GM18498 (cell line): ENCODE results near the gene PLA2G4D.
A peak's percentile ranks its signal among the peaks of the same experiment; 100 is the strongest.

ENCODE experiments used
- ATAC-seq: cut with Tn5 transposase; IDR thresholded peaks from one replicate; pipeline ENCODE4 v1.9.1; 2021; ENCODE audit warnings: mild to moderate bottlenecking, moderate library complexity; ENCODE audit not compliant: unreplicated experiment

Gene PLA2G4D

DNA sequence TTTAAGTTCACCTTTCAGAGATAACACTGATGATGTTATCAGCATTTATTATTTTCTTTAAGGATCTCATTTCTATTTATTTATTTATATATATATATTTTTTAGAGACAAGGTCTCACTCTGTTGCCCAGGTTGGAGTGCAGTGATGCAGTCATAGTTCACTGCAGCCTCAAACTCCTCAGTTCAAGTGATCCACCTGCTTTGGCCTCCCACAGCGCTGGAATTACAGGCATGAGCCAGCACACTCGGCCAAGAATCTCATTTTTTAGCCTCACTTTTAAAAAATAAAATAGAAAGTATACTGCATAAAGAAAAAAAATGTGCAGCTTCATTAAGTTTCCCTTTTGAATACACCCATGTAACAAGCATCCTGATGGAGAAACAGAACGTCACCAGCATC lies 35.6 kb downstream of the PLA2G4D start:
- ATAC-seq: no peak

DNA sequence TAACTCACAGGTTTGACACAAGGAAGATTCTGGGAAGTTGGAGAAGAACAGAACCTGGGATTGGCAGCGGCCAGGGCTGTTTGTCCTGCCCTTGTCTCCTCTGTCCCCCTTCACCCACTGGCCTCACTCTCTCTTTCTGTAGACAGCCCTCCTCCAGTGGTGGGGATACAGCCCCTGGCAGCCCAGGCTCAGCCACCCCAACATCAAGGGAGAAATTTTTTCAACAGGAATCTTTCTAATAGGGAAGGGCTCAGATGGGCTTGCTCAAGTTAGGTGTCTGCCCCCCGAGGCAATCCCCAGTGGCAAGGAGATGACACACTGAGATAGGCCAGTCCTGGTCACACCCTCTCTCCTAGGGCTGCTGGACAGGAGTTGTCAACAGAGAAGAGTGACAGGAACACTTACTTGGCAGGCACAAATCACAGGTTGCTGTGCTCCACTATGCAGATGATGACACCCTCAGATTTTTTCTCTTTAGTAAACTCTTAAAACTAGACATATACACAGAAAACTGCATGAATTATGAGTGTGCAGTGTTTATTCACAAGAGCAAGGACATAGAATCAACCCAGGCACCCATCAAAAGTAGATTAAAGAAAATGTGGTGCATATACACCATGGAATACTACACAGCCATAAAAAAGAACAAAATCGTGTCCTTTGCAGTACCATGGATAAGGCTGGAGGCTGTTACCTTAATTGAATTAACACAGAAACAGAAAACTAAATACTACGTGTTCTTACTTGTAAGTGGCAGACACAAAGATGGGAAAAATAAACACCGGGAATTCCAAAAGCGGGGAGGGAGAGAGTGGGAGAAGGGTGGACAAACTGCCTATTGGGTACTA lies 36.3 kb downstream of the PLA2G4D start:
- ATAC-seq: no peak

DNA sequence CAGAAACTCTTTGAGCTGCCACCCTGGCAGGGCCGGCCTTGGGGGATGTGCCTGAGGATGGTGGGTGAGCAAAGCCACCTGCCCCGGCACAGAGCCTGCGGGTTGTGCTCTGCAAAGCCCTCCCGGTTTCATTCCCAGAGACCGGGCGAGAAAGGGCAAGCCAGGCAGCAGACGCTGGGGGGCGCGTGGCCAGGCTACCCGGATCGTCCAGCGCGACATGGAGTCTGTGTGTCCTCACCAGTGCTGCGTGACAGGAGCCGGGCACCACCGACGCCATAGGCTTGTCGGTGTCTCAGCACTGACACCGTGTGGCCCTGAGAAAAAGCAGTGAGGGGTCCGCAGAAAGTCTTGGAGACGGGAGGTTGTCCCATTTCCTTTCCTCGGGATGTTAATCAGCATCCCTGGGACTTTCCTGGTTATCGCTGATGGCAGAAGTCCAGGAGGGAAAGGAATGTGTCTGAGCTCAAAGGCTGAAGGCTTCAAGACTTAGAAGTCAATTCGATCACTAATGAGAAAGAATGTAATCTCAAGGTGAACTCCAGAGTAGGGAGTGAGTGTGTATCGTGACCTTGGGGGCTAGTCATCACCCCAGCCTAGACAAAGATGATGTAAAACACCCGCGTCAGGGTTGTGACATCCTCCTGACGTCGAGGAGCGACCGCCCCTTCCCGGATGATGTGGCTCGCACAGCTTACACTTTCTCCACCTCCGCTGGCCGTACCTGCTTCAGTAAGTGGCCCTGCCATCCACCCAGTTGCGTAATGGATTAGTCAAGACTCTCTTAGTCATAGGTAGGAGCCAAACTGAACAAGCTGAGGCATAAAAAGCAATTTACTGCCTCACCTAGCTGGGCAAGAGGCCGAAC lies 37.2 kb downstream of the PLA2G4D start:
- ATAC-seq: no peak

DNA sequence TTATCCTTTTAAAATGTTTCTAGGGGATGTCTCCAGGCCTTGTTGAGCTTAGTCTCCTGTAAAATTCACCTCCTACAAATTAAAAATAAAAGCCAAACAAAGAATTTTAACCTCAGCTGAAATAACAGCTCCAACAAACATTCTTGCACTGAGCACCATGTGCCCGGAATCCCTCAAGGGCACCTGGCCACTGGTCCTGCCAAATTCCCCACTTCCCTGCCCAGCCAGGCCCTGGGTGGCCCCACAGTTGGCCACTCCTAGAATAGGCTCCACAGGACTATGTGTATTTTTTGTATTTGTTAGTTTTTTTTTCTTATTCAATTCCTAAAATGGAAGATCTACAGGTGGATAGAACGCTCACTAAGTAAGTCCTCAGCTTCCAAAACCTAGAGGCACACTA lies 40.4 kb downstream of the PLA2G4D start:
- ATAC-seq: no peak

DNA sequence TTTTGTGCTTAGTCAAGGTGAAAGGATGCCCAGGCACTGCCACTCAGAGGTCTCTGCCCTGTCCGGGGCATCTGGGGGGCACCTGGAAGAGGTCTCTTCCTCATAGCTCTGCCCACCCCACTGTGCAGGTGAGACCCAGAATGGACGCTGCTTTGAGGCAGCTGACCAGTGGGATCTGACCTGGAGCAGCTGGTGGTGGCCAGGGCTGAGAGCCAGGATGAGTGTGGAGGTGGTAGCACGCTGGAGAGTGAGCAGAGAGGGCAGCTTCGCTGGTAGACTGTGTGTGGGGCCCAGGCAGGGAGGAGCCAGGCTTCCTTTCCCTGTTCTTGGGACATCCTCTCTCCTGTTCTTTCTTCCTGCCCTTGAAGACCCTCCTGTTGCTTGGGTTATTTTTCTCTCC lies 41.4 kb downstream of the PLA2G4D start:
- ATAC-seq: no peak

DNA sequence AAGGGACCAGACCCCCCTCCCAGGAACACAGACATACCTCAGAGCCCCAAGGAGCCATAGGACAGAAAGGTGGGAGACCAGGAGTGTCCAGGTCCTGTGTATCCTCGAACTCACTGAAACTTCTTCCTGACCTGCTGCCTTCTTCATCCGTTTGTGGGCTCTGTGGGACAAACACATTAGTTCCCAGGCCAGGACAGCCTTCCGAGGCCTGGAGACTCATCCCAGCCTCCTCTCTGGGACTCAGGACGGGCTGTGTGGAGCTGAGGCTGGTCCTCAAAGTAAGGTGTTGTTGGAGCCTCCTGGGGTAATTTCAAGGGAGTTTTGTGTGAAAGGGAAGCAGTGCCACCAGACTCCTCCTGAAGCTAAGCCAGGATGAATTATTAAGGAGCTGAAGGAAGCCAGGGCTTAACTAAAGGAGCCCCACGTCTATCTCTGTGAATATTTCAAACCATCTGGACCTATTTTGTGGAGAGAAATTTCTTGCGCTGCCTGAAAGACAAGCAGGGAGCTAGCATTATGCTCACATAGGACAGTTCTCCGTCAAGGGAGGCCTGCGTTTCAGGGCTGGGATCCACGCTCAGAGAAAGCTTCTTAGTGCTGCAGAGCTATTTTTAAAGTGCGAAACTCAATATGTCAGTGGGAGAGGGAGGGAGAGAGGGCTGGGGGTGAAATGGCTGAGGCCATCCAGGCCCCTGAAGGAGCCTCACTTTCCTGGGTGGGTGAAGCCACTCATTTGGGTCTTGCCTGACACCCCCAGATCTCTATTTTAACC lies 43.7 kb downstream of the PLA2G4D start:
- no peak for ATAC-seq

DNA sequence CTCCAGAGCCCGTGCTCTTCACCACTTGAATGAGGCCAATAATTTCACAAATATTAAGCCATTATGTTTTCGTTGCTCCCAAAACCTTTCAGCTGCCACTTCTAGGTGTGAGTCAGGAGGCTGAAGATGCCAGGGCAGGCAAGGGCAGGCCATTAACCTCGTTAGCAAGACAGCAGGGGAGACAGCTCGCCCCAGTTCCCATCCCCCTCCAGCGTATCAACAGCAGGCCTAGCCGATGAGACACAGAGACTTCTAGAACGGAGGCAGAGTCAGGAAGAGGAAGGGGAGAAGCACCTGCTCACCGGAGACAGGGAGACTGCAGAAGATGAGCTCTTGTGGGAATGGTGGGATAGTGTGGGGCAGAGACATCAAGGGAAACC lies 45.6 kb downstream of the PLA2G4D start:
- no peak for ATAC-seq

DNA sequence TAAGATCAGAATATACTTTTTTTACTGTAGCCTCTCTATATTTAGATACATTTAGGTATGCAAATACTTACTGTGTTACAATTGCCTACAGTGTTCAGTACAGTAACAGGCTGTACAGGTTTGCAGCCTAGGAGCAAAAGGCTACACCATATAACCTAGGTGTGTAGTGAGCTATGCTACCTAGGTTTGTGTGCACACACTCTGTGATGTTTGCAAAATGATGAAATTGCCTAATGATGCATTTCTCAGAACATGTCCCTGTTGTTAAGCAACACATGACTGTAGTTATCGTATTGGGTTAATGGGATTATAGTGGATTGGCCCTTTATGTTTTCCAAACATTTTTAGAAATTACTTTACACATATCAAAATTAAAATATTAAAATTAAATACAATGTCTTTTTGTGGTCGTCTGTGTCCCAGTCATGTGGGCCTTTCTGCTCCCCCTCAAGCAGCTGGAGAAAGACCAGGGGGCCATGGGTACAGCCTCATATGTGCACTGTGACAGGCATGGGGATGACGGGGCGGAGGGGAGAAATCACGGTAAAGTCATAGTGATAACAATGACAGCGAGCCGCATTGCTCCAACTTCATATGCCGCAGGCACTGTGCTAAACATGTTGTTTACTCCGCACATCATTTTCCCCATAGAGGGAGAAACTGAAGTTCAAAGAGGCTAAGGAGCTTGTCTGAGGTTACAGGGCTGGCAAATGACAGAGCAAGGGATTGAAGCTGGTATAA lies 46.1 kb downstream of the PLA2G4D start:
- no peak for ATAC-seq

DNA sequence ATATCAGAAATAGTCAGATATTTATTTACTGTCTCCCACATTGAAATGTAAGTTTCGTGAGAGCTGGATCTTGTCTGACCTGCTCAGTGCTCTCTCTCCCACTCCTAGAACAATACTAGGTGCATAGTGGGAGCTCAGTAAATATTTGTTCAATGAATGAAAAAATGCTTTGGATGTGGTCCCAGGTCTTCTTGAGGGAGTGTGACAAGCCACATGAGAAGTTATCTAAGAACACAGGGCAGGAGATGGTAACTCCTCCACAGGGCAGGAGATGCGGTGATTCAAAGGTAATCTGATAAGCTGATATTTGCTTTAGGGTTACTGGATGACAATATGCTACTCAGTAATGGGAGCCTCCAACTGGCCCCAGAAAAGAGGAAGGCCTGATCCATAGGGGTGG lies 47.8 kb downstream of the PLA2G4D start:
- no peak for ATAC-seq

DNA sequence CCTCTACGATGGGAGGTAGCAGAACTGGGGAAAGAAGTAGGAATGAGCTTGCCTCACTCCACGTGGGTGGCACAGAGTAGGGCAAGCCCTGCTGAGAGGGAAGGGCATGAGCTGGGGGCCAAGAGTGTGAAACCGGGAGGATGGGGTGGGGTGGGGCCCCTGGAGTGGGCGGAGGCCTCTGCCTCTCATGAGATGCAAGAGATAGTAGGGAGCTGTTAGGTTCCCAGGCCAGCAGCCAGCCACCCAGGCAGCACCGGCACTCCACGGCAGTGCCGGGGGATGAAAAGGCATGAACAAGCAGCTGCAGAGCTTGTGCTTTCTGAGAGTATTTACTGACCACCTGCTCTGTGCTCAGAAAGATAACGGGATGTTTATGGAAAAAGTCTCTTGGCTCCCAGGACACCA lies 49.1 kb downstream of the PLA2G4D start:
- no peak for ATAC-seq

DNA sequence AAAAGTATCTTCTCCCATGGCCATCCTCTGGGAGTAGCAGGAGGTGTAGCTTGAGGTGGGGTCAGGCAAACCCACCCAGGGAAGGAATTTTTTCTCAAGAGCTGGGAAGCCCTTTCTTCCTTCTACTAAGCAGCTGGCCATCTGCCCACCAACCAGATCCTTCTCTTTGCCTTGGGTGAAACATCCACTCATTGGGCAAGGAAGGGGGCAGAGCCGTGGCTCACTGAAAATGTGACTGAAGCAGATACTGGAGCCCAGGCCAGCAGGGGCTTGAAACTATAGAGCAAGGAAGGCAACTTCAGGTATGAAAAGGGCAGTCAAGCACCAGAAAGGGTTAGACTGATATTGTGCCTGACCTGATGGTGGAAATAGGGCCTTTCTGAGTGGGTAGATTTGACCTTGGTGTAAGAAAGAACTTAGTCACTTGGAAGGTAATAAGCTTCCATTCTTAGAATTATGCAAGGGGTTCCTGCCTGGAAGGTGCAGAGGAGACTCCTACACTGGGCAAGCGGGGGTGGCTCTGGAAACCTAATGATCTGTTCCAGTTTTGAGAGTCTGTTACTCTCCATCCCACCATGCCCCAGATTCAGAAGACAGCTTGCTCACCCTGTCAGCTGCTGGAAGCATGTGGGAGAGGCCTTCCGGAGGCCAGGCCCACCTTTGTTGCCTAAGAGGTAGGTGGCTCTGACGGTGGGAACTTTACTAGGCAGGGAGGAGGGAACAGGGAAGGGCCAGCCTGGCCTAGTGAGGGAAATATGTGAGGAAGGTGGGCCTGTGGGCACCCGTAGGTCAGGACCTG lies 51.6 kb downstream of the PLA2G4D start:
- ATAC-seq: no peak

DNA sequence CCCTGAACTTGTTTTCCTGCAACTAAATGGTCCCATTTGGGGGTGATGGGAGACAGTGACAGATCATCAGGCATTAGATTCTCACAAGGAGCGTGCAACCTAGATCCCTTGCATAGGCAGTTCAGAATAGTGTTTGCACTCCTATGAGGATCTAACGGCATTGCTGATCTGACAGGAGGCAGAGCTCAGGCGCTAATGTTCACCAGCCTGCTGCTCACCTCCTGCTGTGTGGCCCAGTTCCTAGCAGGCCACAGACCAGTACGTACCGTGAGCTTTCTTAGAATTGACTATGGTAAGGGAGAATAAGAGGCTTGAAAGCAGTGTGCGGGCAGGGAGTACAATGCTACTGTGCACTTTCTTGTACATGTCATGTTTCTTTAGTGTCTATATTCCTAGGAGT lies 56.0 kb downstream of the PLA2G4D start:
- ATAC-seq: no peak

DNA sequence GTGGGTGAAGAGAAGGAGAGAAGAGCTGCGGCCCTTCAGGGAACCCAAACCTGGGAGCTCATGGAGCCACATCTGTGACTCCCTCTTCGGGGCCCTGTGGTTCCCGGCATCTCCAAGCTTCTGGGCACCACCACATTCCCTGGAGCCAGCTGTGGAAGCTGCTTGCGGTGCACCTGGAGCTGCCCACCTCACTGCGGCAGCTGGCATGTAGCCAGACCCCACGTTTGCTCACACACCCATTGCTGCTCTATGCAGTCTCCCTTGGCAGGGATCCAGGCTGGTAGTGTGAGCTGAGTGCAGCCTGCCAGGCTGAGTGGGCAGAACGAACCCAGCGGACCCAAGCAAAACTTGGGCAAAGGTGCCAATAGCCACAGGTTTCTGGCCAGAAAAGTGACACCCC lies 56.7 kb downstream of the PLA2G4D start:
- no peak for ATAC-seq

DNA sequence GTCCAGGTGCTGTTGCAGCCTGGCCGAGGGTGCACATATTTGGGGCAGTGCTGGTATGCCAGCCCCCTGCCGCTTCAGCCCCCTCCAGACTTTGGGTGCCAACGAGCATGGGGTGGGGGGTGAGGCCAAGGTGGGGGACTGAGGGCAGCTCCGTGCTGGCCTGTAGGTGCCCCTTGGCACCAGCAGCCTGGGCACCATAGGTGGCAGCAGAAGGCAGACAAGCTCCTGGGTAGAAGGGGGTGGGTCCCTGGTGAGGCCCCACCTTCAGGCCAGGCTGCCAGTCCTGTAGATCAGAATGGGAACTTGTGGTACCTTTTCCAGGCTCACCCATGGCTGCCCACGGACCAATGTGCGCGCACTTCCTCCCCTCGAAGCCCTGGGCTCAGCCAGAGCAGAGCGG lies 57.4 kb downstream of the PLA2G4D start:
- ATAC-seq: no peak

DNA sequence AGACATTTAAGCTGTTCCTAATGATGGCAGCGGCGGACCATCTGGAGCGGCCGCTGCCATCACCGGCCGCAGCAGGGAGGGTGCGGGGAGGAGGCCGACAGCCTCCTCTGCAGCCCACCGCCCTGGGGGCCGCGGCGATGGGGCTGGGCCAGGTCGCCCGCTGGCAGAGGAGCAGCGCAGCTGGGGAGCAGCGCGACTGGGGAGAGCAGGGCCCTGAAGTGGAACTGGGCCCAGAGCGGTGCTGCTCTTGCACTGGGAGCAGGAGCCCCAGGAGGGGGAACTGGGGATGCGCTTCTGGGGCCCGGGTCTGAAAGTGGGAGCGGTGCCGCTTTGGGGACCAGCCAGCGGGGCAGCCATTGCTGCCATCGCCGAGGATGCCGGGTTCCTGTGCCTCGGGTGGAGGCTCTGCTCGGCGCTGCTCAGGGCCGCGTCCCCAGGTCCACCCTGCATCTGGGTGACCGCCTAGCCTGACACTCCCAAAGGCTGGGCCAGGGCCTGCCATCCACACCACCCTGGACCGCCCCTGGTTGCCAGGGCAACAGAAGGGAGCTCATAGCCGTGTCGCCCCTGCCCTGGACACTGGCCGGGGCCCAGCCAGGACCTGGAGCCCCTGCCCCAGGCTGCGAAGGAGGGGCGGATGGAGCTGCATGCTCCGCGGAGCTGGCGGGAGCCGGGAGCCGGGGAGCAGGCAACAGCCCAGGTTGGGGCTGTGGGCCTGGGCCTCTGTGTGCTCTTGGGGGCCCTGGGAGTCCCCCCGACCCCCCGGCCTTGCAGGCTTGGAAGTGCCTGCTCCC lies 58.1 kb downstream of the PLA2G4D start:
- ATAC-seq: no peak

DNA sequence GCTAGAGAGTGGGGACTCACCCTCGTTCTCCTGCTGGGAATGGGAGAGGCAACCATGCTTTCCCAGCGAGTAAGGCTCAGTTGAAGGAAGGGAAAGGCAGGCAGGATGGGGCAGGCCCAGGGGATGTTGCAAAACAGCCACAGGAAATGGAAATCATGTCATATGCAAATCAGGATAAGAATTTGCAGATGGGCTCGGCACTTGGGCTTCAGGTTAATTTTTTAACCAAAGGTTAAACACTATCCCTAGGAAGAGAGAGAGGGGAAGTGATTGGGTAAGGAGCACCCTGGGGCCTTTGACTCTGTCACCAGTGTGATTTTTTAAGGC lies 59.0 kb downstream of the PLA2G4D start:
- ATAC-seq: peak; percentile 65

DNA sequence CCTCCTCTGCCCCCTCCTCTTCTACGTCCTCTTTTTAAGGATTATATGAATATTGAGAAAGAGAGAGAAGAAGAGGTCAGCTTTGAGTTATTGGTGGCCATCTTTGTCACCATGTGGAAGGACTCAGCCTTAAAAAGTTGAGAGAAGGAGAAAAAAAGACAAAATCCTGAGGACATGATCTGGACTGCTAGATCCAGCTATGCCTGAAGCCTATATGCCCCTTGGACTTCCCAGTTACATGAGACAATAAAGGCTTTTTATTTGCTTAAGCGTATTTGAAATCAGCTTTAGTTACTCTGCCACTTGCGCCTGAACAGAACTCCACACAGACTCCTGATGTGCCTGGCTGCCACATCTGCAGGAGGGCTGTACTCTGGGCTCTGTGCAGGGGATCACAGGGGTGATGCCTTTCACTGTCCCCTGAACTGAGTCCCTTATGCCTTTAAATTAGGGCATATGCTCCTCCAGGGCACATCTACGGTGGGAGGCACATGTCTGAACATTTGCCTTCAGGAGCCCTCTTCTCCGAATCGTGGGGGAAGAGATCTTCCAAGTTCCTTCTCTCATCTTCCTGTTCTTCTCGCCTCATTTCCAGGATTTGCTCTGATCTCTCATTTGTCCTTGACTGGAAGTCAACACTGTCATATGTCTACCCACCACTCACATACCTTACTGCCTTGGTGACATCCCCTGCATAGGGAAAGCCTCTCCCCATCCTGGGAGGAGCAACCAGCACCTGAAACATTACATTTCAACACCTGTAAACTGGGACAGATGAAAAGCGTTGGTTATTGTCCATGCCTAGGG lies 59.5 kb downstream of the PLA2G4D start:
- peak; percentile 11 for ATAC-seq

DNA sequence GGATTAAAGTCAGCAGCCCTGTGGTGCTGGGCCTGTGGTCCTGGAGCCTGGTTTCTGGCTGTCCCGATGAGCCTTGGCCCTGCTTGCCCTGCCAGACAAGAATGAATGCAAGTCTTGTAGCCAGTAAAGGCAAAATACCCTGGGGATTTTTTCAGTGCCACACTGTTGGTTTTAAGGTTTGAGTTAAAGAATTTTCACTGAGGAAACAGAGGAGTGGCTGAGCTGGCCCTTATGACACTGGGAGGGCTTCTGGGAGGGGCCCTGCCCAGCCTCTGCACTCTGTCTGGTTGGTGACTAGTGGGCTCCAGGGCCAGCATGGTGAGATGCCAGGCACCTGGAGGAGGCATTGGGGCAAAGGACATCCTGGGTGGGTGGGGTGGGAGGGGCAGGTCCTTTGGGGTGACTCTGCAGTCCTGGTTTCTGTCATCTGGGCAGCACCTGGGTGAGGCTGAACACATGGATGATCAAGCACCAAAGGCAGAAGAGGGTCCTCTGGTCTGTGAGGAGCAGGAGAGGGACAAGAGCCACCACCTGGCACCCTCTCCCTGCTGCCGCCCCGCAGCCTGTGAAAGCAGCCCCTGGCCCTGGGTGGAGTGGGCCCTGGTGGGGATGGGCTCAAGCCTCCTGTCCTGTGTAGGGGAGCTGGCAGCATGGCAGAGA lies 61.0 kb downstream of the PLA2G4D start:
- no peak for ATAC-seq
